Pancreas (tissue), 10 donors: ENCODE measurements around the gene ZXDC. TPM values are rescaled to one million over a fixed set of nuclear protein-coding genes. Genes with fewer than 3 reads are reported as not detected.
A peak's percentile ranks its signal among the peaks of the same experiment; 100 is the strongest.

Source experiments
- ATAC-seq, 4 donors: fragments of 200-7000 bp; cut with Tn5 transposase; one replicate each; pipeline versions ENCODE4 v1.8.0 to v1.9.1; 2020; ENCODE audit warnings: mild to moderate bottlenecking in 4 of 4, moderate library complexity in 4 of 4
- DNase-seq, 6 donors: peaks; one replicate each; pipeline ENCODE4 v3.0.0-alpha.2; 2020
- FAIRE-seq: peaks from 2 replicates; lab custom pipeline; 2012; peaks lifted over from hg19 to GRCh38; lab: Jason Lieb, UNC
- H3K27ac ChIP-seq, 4 donors: fragments of 200-600 bp; sonication (generic); 1 replicate in 3 of 4; 2 replicates in 1 of 4; pipeline versions ENCODE4 v1.5.0 to v1.8.0; 2020
- H3K27me3 ChIP-seq, 4 donors: fragments of 200-600 bp; one replicate each; pipeline ENCODE4 v1.8.0; 2021
- H3K36me3 ChIP-seq, 3 donors: fragments of 200-600 bp; sonication (generic) in 1 of 3; one replicate each; pipeline versions ENCODE4 v1.5.0 to v1.8.0; 2020 to 2021
- H3K4me1 ChIP-seq, 3 donors: fragments of 200-600 bp; one replicate each; pipeline ENCODE4 v1.8.0; 2021
- H3K4me3 ChIP-seq, 4 donors: fragments of 200-600 bp; sonication (generic) in 2 of 4; one replicate each; pipeline versions ENCODE4 v1.5.0 to v1.8.0; 2020 to 2021
- H3K9me3 ChIP-seq, 4 donors: fragments of 200-600 bp; one replicate each; pipeline ENCODE4 v1.8.0; 2021
- CTCF ChIP-seq, 4 donors: fragments of 200-600 bp; sonication (generic) in 3 of 4; IDR thresholded peaks; one replicate each; pipeline versions ENCODE4 v1.5.0 to v1.8.0; 2021; ENCODE audit warnings: antibody characterized with exemption in 4 of 4
- WGBS, 2 donors: extraction: QIAGEN DNeasy Blood & Tissue Kit; methylation state at CpG; one replicate each; pipeline ENCODE4 v1.1.7; 2013; 5-methylcytosine and 5-hydroxymethylcytosine counted together
- intact Hi-C, 3 donors: fragments of 100-400 bp; cut with DNase I; formaldehyde crosslinking; loops; one replicate each; pipeline versions ENCODE4 v1.11.1 to v1.14.2; 2022
- polyA plus RNA-seq, 2 donors: library from polyadenylated mRNA; stranded (reverse); fragments of 200-250 nt; gene quantifications; one replicate each; pipeline ENCODE4 v1.2.3, GENCODE V29; 2013
- total RNA-seq, 6 donors: library from RNA; stranded (reverse); fragmentation: NEBNext Ultra II Directional in 4 of 6; extraction: Animal tissue kit (Norgen Biotek cat#: 25700) in 4 of 6; gene quantifications; one replicate each; pipeline versions ENCODE4 v1.2.1 to v1.2.4, GENCODE V29; 2021 to 2023
- donor health status: healthy with polysubstance abuse.
- donor health status: DM: no; HTN: no; CAD: no; lungs with moderate emphysema.
- donor health status: DM: no; HTN: no; CAD: no.
- donor health status: control.
- donor health status: control.
- donor health status: Bipolar disorder and iron deficiency.
- donor health status: DM: yes; HTN: yes; CAD: no.
- donor health status: DM: no; HTN: no; CAD: no.
- donor health status: DM: no; HTN: no; CAD: no.
- donor health status: DM: yes; HTN: yes; CAD: no.

Gene ZXDC
- total and polyA plus RNA-seq, 8 donors = 19.4 to 26.1 (median 20.9) TPM

GRCh38 chr3:126507886-126508285 lies 32.2 kb upstream of the ZXDC start:
- H3K36me3 ChIP-seq = no peaks in the 10 kb centered on the region
- no peak overlapping the region for H3K4me3 ChIP-seq
- H3K4me1 ChIP-seq = no peaks in the 10 kb centered on the region
- intact Hi-C loops = no loop called here
- no peaks in the 10 kb centered on the region for H3K27me3 ChIP-seq
- ATAC-seq (no peak), FAIRE-seq (no peak), DNase-seq (peak in 1 of 6 donors; percentile 29)
- H3K9me3 ChIP-seq = no peaks in the 10 kb centered on the region
- WGBS, 2 donors = 75 to 83% methylated on average over 9 of the region's 9 CpGs
- no peak overlapping the region for H3K27ac ChIP-seq
- TF ChIP-seq CTCF (IDR thresholded peaks at IDR 0.05) = no peak

- WGBS, 2 donors = 75 to 82% methylated on average over 10 of the region's 10 CpGs
- intact Hi-C loops = no loop called here
- H3K36me3 ChIP-seq = no peaks in the 10 kb centered on the region
- no peak for TF ChIP-seq CTCF (IDR thresholded peaks at IDR 0.05)
- H3K4me3 ChIP-seq = no peak overlapping the region
- no peak for FAIRE-seq
- peak in 1 of 6 donors; percentile 36 for DNase-seq
- H3K27me3 ChIP-seq = no peaks in the 10 kb centered on the region
- H3K9me3 ChIP-seq = no peaks in the 10 kb centered on the region
- ATAC-seq = no peak
- no peaks in the 10 kb centered on the region for H3K4me1 ChIP-seq
- H3K27ac ChIP-seq = no peak overlapping the region
Observed at GRCh38 chr3:126503701-126504100, 28.0 kb upstream of the ZXDC start.

- Histone ChIP-seq H3K27me3 (no peaks in the 10 kb centered on the region), H3K4me3 (no peak overlapping the region), H3K27ac (no peak overlapping the region), H3K9me3 (no peaks in the 10 kb centered on the region), H3K4me1 (no peaks in the 10 kb centered on the region), H3K36me3 (no peaks in the 10 kb centered on the region)
- WGBS, 2 donors = 64 to 83% methylated on average over 1 of the region's 1 CpG
- TF ChIP-seq CTCF (IDR thresholded peaks at IDR 0.05) = no peak
- FAIRE-seq = no peak
- no peak for ATAC-seq
- DNase-seq = no peak
- intact Hi-C loops = no loop called here
Observed at GRCh38 chr3:126502656-126503055, 27.0 kb upstream of the ZXDC start.

- Histone ChIP-seq H3K4me3 (no peak overlapping the region), H3K27ac (no peak overlapping the region), H3K4me1 (no peaks in the 10 kb centered on the region), H3K9me3 (no peaks in the 10 kb centered on the region), H3K27me3 (no peaks in the 10 kb centered on the region), H3K36me3 (no peaks in the 10 kb centered on the region)
- FAIRE-seq (no peak), DNase-seq (no peak), ATAC-seq (no peak)
- intact Hi-C loops = no loop called here
- WGBS, 2 donors = 68 to 69% methylated on average over 7 of the region's 7 CpGs
- TF ChIP-seq CTCF (IDR thresholded peaks at IDR 0.05) = no peak
Observed at GRCh38 chr3:126501736-126502135, 26.0 kb upstream of the ZXDC start.

- TF ChIP-seq CTCF (IDR thresholded peaks at IDR 0.05) = no peak
- WGBS, 2 donors = 63 to 71% methylated on average over 5 of the region's 5 CpGs
- H3K27me3 ChIP-seq = no peaks in the 10 kb centered on the region
- DNase-seq = no peak
- no peak for FAIRE-seq
- H3K36me3 ChIP-seq = no peaks in the 10 kb centered on the region
- H3K4me3 ChIP-seq = no peak overlapping the region
- no peaks in the 10 kb centered on the region for H3K4me1 ChIP-seq
- no peaks in the 10 kb centered on the region for H3K9me3 ChIP-seq
- intact Hi-C loops = no loop called here
- no peak overlapping the region for H3K27ac ChIP-seq
- no peak for ATAC-seq
Observed at GRCh38 chr3:126501054-126501453, 25.4 kb upstream of the ZXDC start.
